DOHH2 (cell line): ENCODE measurements around the gene FECH.

ENCODE experiments used
- H3F3A ChIP-seq: fragments of 200-600 bp; sonication (generic), shearing (Covaris generic); 2 replicates; pipeline ENCODE4 v1.6.0; 2016; ENCODE audit warnings: antibody characterized with exemption, mild to moderate bottlenecking; ENCODE audit not compliant: control insufficient read depth, insufficient read depth
- H3K27ac ChIP-seq: fragments of 200-600 bp; sonication (generic); 2 replicates; pipeline ENCODE4 v1.5.1; 2014; ENCODE audit warnings: low read depth, mild to moderate bottlenecking, low read length, moderate library complexity
- H3K27me3 ChIP-seq: fragments of 200-600 bp; sonication (generic); 2 replicates; pipeline ENCODE4 v1.6.1; 2014; ENCODE audit warnings: mild to moderate bottlenecking, low read length, mixed read lengths; ENCODE audit not compliant: control insufficient read depth
- H3K36me3 ChIP-seq: fragments of 200-600 bp; sonication (generic); 2 replicates; pipeline ENCODE4 v1.6.1; 2014; ENCODE audit warnings: mild to moderate bottlenecking, low read length, moderate library complexity, mixed read lengths; ENCODE audit not compliant: control insufficient read depth
- H3K4me1 ChIP-seq: fragments of 200-600 bp; sonication (generic); 2 replicates; pipeline ENCODE4 v1.6.1; 2014; ENCODE audit warnings: mild to moderate bottlenecking, low read length, mixed read lengths; ENCODE audit not compliant: control insufficient read depth
- H3K4me2 ChIP-seq: fragments of 200-600 bp; sonication (generic); 2 replicates; pipeline ENCODE4 v1.6.0; 2014; ENCODE audit warnings: mild to moderate bottlenecking, low read length, moderate library complexity
- H3K4me3 ChIP-seq: fragments of 200-600 bp; sonication (generic); 2 replicates; pipeline ENCODE4 v1.5.1; 2014; ENCODE audit warnings: mild to moderate bottlenecking, low read length, mixed read lengths
- H3K79me2 ChIP-seq: fragments of 200-600 bp; sonication (generic); 2 replicates; pipeline ENCODE4 v1.6.1; 2014; ENCODE audit warnings: mild to moderate bottlenecking, low read length, mixed read lengths; ENCODE audit not compliant: control insufficient read depth
- H3K9me2 ChIP-seq: fragments of 200-600 bp; sonication (generic); replicated peaks from 2 replicates; pipeline ENCODE4 v1.6.1; 2014; ENCODE audit warnings: mild to moderate bottlenecking, low read length, mixed read lengths; ENCODE audit not compliant: control insufficient read depth
- H3K9me3 ChIP-seq: fragments of 200-600 bp; sonication (generic); 2 replicates; pipeline ENCODE4 v1.6.1; 2014; ENCODE audit warnings: antibody characterized with exemption, low read length, mixed read lengths; ENCODE audit not compliant: control insufficient read depth, insufficient read depth
- H4K20me1 ChIP-seq: fragments of 200-600 bp; sonication (generic); 2 replicates; pipeline ENCODE4 v1.6.0; 2014; ENCODE audit warnings: low read depth, mild to moderate bottlenecking, antibody characterized with exemption, low read length, moderate library complexity; ENCODE audit not compliant: control insufficient read depth, insufficient read depth
- CTCF ChIP-seq: fragments of 200-600 bp; sonication (generic); IDR thresholded peaks from one replicate; pipeline ENCODE4 v1.5.1; 2014; ENCODE audit warnings: antibody characterized with exemption, mild to moderate bottlenecking, low read depth, low read length; ENCODE audit not compliant: poor library complexity, severe bottlenecking
- EZH2phosphoT487 ChIP-seq: fragments of 200-600 bp; sonication (generic); IDR thresholded peaks from 2 replicates; pipeline ENCODE4 v1.6.1; 2017; ENCODE audit warnings: borderline replicate concordance, mild to moderate bottlenecking, antibody characterized with exemption, low read length, moderate library complexity, mixed read lengths

The FECH gene

GRCh38 chr18:57586251-57587049 is at the start of gene FECH:
TSS of gene FECH (minus strand) at chr18:57586702. CDS start at chr18:57586620, 82 bp downstream.
- Histone ChIP-seq H3K79me2 (no peaks in the 10 kb centered on the region), H3K4me3 (peak within 1 kb of the TSS; percentile 79), H3K36me3 (no peaks in the 10 kb centered on the region)

GRCh38 chr18:57635003-57635822 is 48.7 kb upstream of the FECH start:
- no peaks in the 10 kb centered on the region for H3K9me2 ChIP-seq
- H3K9me3 ChIP-seq: no peaks in the 10 kb centered on the region
- peaks cover 8% of the 10 kb centered on the region for H3K36me3 ChIP-seq
- H3K79me2 ChIP-seq: peaks cover 15% of the 10 kb centered on the region
- no peak for TF ChIP-seq EZH2phosphoT487
- H3K27ac ChIP-seq: no peak overlapping the region
- H3F3A ChIP-seq: peaks cover 10% of the 10 kb centered on the region
- peaks cover 8% of the 10 kb centered on the region for H3K4me1 ChIP-seq
- H3K4me2 ChIP-seq: no peak overlapping the region
- no peaks in the 10 kb centered on the region for H4K20me1 ChIP-seq
- no peaks in the 10 kb centered on the region for H3K27me3 ChIP-seq
- no peak overlapping the region for H3K4me3 ChIP-seq

More at GRCh38 chr18:57586251-57587049, at the start of gene FECH:
- H3K27me3 ChIP-seq: no peaks in the 10 kb centered on the region
- H3K9me3 ChIP-seq: no peaks in the 10 kb centered on the region
- H3K4me2 ChIP-seq: peak within 1 kb of the TSS; percentile 68
- no peaks in the 10 kb centered on the region for H4K20me1 ChIP-seq
- H3K9me2 ChIP-seq: no peaks in the 10 kb centered on the region
- peaks cover 11% of the 10 kb centered on the region for H3K4me1 ChIP-seq
- H3F3A ChIP-seq: no peaks in the 10 kb centered on the region
- TF ChIP-seq EZH2phosphoT487: no peak
- TF ChIP-seq CTCF: no peak
- H3K27ac ChIP-seq: no peak within 1 kb of the TSS

GRCh38 chr18:57631697-57632096 is 45.2 kb upstream of the FECH start:
- Histone ChIP-seq H4K20me1 (no peaks in the 10 kb centered on the region), H3K9me2 (no peaks in the 10 kb centered on the region), H3K9me3 (no peaks in the 10 kb centered on the region), H3K4me2 (peak overlapping the region; percentile 71), H3K27ac (peak overlapping the region; percentile 93), H3K4me1 (peaks cover 14% of the 10 kb centered on the region), H3K36me3 (no peaks in the 10 kb centered on the region; the same call in 1 of the 2 replicates), H3F3A (peaks cover 13% of the 10 kb centered on the region), H3K4me3 (peak overlapping the region; percentile 79), H3K79me2 (peaks cover 8% of the 10 kb centered on the region), H3K27me3 (no peaks in the 10 kb centered on the region)
- TF ChIP-seq CTCF (no peak), EZH2phosphoT487 (no peak)
